Measurements from ENCODE around the gene CUEDC2.

Gene CUEDC2

GRCh38 chr10:102418622-102419268 is 13.6 kb downstream of the CUEDC2 start, which contains the start of gene PSD:
PSD (minus strand) TSS chr10:102418785; CDS start chr10:102417038, 1,747 bp downstream.
- Histone ChIP-seq H3K27me3 (ENCODE audit: control insufficient read depth in 1 of 2, insufficient read depth in 2 of 2, low read length in 2 of 2) (peaks cover 7 to 11% of the 10 kb centered on the region in 2 donors), H3K9ac (ENCODE audit: low read depth in 1 of 2, low read length in 2 of 2) (peak within 1 kb of the TSS in 1 of 2 donors; percentile 64), H3K27ac (ENCODE audit: low read depth, low read length) (no peak within 1 kb of the TSS)

GRCh38 chr10:102416695-102417094 is 15.7 kb downstream of the CUEDC2 start:
- H3K27me3 ChIP-seq (ENCODE audit: control insufficient read depth in 1 of 2, insufficient read depth in 2 of 2, low read length in 2 of 2), result peaks cover 20 to 28% of the 10 kb centered on the region in 2 donors
- no peak overlapping the region for H3K4me3 ChIP-seq (ENCODE audit: low read depth in 1 of 2, low read length in 2 of 2)
- H3K4me1 ChIP-seq (ENCODE audit: control insufficient read depth in 1 of 2, insufficient read depth in 2 of 2, low read length in 2 of 2), result peaks cover 16% of the 10 kb centered on the region in 2 donors
- no peaks in the 10 kb centered on the region for H3K9me3 ChIP-seq (ENCODE audit: control insufficient read depth in 1 of 2, low read length in 2 of 2)
- no peak overlapping the region for H3K27ac ChIP-seq (ENCODE audit: low read depth, low read length)
- no peak overlapping the region for H3K9ac ChIP-seq (ENCODE audit: low read depth in 1 of 2, low read length in 2 of 2)
- no peaks in the 10 kb centered on the region for H3K36me3 ChIP-seq (ENCODE audit: control insufficient read depth in 1 of 2, insufficient read depth in 2 of 2, low read length in 2 of 2)

More at GRCh38 chr10:102418622-102419268, 13.6 kb downstream of the CUEDC2 start, which contains the start of gene PSD:
- H3K9me3 ChIP-seq (ENCODE audit: control insufficient read depth in 1 of 2, low read length in 2 of 2), result no peaks in the 10 kb centered on the region
- peaks cover 3 to 5% of the 10 kb centered on the region in 2 donors for H3K36me3 ChIP-seq (ENCODE audit: control insufficient read depth in 1 of 2, insufficient read depth in 2 of 2, low read length in 2 of 2)
- peak within 1 kb of the TSS; percentile 77 to 93 for H3K4me3 ChIP-seq (ENCODE audit: low read depth in 1 of 2, low read length in 2 of 2)
- H3K4me1 ChIP-seq (ENCODE audit: control insufficient read depth in 1 of 2, insufficient read depth in 2 of 2, low read length in 2 of 2), result peaks cover 31 to 35% of the 10 kb centered on the region in 2 donors

- Histone ChIP-seq H3K27me3 (ENCODE audit: control insufficient read depth in 1 of 2, insufficient read depth in 2 of 2, low read length in 2 of 2) (peaks cover 24 to 32% of the 10 kb centered on the region in 2 donors), H3K4me1 (ENCODE audit: control insufficient read depth in 1 of 2, insufficient read depth in 2 of 2, low read length in 2 of 2) (peaks cover 16% of the 10 kb centered on the region in 2 donors), H3K27ac (ENCODE audit: low read depth, low read length) (no peak overlapping the region), H3K9ac (ENCODE audit: low read depth in 1 of 2, low read length in 2 of 2) (no peak overlapping the region), H3K36me3 (ENCODE audit: control insufficient read depth in 1 of 2, insufficient read depth in 2 of 2, low read length in 2 of 2) (no peaks in the 10 kb centered on the region), H3K4me3 (ENCODE audit: low read depth in 1 of 2, low read length in 2 of 2) (no peak overlapping the region), H3K9me3 (ENCODE audit: control insufficient read depth in 1 of 2, low read length in 2 of 2) (no peaks in the 10 kb centered on the region)
Measured at GRCh38 chr10:102416283-102416682, 16.1 kb downstream of the CUEDC2 start.

- no peaks in the 10 kb centered on the region for H3K36me3 ChIP-seq (ENCODE audit: control insufficient read depth in 1 of 2, insufficient read depth in 2 of 2, low read length in 2 of 2)
- peaks cover 15 to 17% of the 10 kb centered on the region in 2 donors for H3K4me1 ChIP-seq (ENCODE audit: control insufficient read depth in 1 of 2, insufficient read depth in 2 of 2, low read length in 2 of 2)
- no peak overlapping the region for H3K27ac ChIP-seq (ENCODE audit: low read depth, low read length)
- H3K27me3 ChIP-seq (ENCODE audit: control insufficient read depth in 1 of 2, insufficient read depth in 2 of 2, low read length in 2 of 2), result peaks cover 38 to 48% of the 10 kb centered on the region in 2 donors
- no peak overlapping the region for H3K9ac ChIP-seq (ENCODE audit: low read depth in 1 of 2, low read length in 2 of 2)
- H3K9me3 ChIP-seq (ENCODE audit: control insufficient read depth in 1 of 2, low read length in 2 of 2), result no peaks in the 10 kb centered on the region
- H3K4me3 ChIP-seq (ENCODE audit: low read depth in 1 of 2, low read length in 2 of 2), result no peak overlapping the region
Measured at GRCh38 chr10:102414749-102415148, 17.6 kb downstream of the CUEDC2 start.

- peaks cover 43 to 53% of the 10 kb centered on the region in 2 donors for H3K27me3 ChIP-seq (ENCODE audit: control insufficient read depth in 1 of 2, insufficient read depth in 2 of 2, low read length in 2 of 2)
- H3K36me3 ChIP-seq (ENCODE audit: control insufficient read depth in 1 of 2, insufficient read depth in 2 of 2, low read length in 2 of 2), result no peaks in the 10 kb centered on the region
- no peak overlapping the region for H3K27ac ChIP-seq (ENCODE audit: low read depth, low read length)
- no peak overlapping the region for H3K9ac ChIP-seq (ENCODE audit: low read depth in 1 of 2, low read length in 2 of 2)
- H3K9me3 ChIP-seq (ENCODE audit: control insufficient read depth in 1 of 2, low read length in 2 of 2), result no peaks in the 10 kb centered on the region
- no peak overlapping the region for H3K4me3 ChIP-seq (ENCODE audit: low read depth in 1 of 2, low read length in 2 of 2)
- peaks cover 10 to 15% of the 10 kb centered on the region in 2 donors for H3K4me1 ChIP-seq (ENCODE audit: control insufficient read depth in 1 of 2, insufficient read depth in 2 of 2, low read length in 2 of 2)
Measured at GRCh38 chr10:102413806-102414561, 18.4 kb downstream of the CUEDC2 start.

GRCh38 chr10:102413053-102413705 is 19.2 kb downstream of the CUEDC2 start:
- no peaks in the 10 kb centered on the region for H3K9me3 ChIP-seq (ENCODE audit: control insufficient read depth in 1 of 2, low read length in 2 of 2)
- no peak overlapping the region for H3K9ac ChIP-seq (ENCODE audit: low read depth in 1 of 2, low read length in 2 of 2)
- H3K4me3 ChIP-seq (ENCODE audit: low read depth in 1 of 2, low read length in 2 of 2), result no peak overlapping the region
- H3K36me3 ChIP-seq (ENCODE audit: control insufficient read depth in 1 of 2, insufficient read depth in 2 of 2, low read length in 2 of 2), result no peaks in the 10 kb centered on the region
- peaks cover 8 to 14% of the 10 kb centered on the region in 2 donors for H3K4me1 ChIP-seq (ENCODE audit: control insufficient read depth in 1 of 2, insufficient read depth in 2 of 2, low read length in 2 of 2)
- peaks cover 44 to 57% of the 10 kb centered on the region in 2 donors for H3K27me3 ChIP-seq (ENCODE audit: control insufficient read depth in 1 of 2, insufficient read depth in 2 of 2, low read length in 2 of 2)
- no peak overlapping the region for H3K27ac ChIP-seq (ENCODE audit: low read depth, low read length)

- peaks cover 8 to 14% of the 10 kb centered on the region in 2 donors for H3K4me1 ChIP-seq (ENCODE audit: control insufficient read depth in 1 of 2, insufficient read depth in 2 of 2, low read length in 2 of 2)
- no peak overlapping the region for H3K27ac ChIP-seq (ENCODE audit: low read depth, low read length)
- H3K36me3 ChIP-seq (ENCODE audit: control insufficient read depth in 1 of 2, insufficient read depth in 2 of 2, low read length in 2 of 2), result no peaks in the 10 kb centered on the region
- no peak overlapping the region for H3K9ac ChIP-seq (ENCODE audit: low read depth in 1 of 2, low read length in 2 of 2)
- H3K4me3 ChIP-seq (ENCODE audit: low read depth in 1 of 2, low read length in 2 of 2), result no peak overlapping the region
- no peaks in the 10 kb centered on the region for H3K9me3 ChIP-seq (ENCODE audit: control insufficient read depth in 1 of 2, low read length in 2 of 2)
- peaks cover 49 to 60% of the 10 kb centered on the region in 2 donors for H3K27me3 ChIP-seq (ENCODE audit: control insufficient read depth in 1 of 2, insufficient read depth in 2 of 2, low read length in 2 of 2)
Measured at GRCh38 chr10:102412293-102412692, 20.1 kb downstream of the CUEDC2 start.

- H3K27me3 ChIP-seq (ENCODE audit: control insufficient read depth in 1 of 2, insufficient read depth in 2 of 2, low read length in 2 of 2), result peaks cover 50 to 57% of the 10 kb centered on the region in 2 donors
- peaks cover 8 to 14% of the 10 kb centered on the region in 2 donors for H3K4me1 ChIP-seq (ENCODE audit: control insufficient read depth in 1 of 2, insufficient read depth in 2 of 2, low read length in 2 of 2)
- H3K27ac ChIP-seq (ENCODE audit: low read depth, low read length), result no peak overlapping the region
- no peak overlapping the region for H3K9ac ChIP-seq (ENCODE audit: low read depth in 1 of 2, low read length in 2 of 2)
- H3K4me3 ChIP-seq (ENCODE audit: low read depth in 1 of 2, low read length in 2 of 2), result no peak overlapping the region
- H3K9me3 ChIP-seq (ENCODE audit: control insufficient read depth in 1 of 2, low read length in 2 of 2), result no peaks in the 10 kb centered on the region
- no peaks in the 10 kb centered on the region for H3K36me3 ChIP-seq (ENCODE audit: control insufficient read depth in 1 of 2, insufficient read depth in 2 of 2, low read length in 2 of 2)
Measured at GRCh38 chr10:102411341-102412255, 20.8 kb downstream of the CUEDC2 start.

GRCh38 chr10:102410429-102411073 is 21.8 kb downstream of the CUEDC2 start:
- no peaks in the 10 kb centered on the region for H3K9me3 ChIP-seq (ENCODE audit: control insufficient read depth in 1 of 2, low read length in 2 of 2)
- H3K27me3 ChIP-seq (ENCODE audit: control insufficient read depth in 1 of 2, insufficient read depth in 2 of 2, low read length in 2 of 2), result peaks cover 50 to 57% of the 10 kb centered on the region in 2 donors
- peaks cover 8 to 14% of the 10 kb centered on the region in 2 donors for H3K4me1 ChIP-seq (ENCODE audit: control insufficient read depth in 1 of 2, insufficient read depth in 2 of 2, low read length in 2 of 2)
- no peak overlapping the region for H3K27ac ChIP-seq (ENCODE audit: low read depth, low read length)
- no peak overlapping the region for H3K9ac ChIP-seq (ENCODE audit: low read depth in 1 of 2, low read length in 2 of 2)
- peak overlapping the region; percentile 29 to 36 for H3K4me3 ChIP-seq (ENCODE audit: low read depth in 1 of 2, low read length in 2 of 2)
- H3K36me3 ChIP-seq (ENCODE audit: control insufficient read depth in 1 of 2, insufficient read depth in 2 of 2, low read length in 2 of 2), result no peaks in the 10 kb centered on the region

Data from duodenal mucosa (tissue), 2 donors.